GM21528 (cell line): Measurements from ENCODE around the gene S100A3.
"Not testable (repeated sequence)": the region's sequence is repeated elsewhere in the genome, so short reads cannot be mapped to it uniquely, and the experiment has no call there.

Source experiments
- ATAC-seq: cut with Tn5 transposase; IDR thresholded peaks from one replicate; pipeline ENCODE4 v1.9.1; 2021; ENCODE audit warnings: mild to moderate bottlenecking, moderate library complexity; ENCODE audit not compliant: unreplicated experiment, low FRiP score

S100A3 gene

DNA sequence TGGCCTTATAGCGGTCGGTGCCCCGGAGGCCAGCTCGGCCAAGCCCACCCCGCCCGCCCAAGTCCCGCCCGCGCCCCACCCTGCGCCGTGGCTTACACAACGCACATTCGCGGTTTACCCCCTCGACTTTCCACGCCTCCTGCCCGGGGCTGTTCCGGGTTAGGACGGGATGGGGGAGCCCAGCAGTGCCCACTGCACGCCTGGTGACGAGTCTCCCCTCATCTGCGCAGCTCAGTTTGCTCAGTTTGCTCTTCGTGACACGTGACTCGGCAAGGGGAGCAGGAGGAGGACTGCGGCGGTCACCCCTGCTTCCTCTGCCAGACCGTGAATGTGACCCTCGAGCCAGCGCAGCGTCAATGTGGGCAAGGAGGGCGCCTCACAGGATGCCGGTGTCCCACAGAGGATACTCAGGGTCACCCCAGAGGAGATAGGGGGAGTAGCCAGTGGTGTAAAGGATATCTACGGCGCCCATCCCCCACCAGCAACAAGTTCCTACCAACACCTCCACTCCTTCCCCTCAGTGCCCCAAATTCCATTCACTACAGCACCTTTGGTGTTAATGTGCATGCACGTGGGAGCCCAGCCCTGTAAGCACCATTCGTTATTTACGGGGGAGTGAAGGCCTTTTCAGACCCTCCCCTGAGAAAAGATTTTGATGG is 12.9 kb downstream of the S100A3 start:
- ATAC-seq: no peak

DNA sequence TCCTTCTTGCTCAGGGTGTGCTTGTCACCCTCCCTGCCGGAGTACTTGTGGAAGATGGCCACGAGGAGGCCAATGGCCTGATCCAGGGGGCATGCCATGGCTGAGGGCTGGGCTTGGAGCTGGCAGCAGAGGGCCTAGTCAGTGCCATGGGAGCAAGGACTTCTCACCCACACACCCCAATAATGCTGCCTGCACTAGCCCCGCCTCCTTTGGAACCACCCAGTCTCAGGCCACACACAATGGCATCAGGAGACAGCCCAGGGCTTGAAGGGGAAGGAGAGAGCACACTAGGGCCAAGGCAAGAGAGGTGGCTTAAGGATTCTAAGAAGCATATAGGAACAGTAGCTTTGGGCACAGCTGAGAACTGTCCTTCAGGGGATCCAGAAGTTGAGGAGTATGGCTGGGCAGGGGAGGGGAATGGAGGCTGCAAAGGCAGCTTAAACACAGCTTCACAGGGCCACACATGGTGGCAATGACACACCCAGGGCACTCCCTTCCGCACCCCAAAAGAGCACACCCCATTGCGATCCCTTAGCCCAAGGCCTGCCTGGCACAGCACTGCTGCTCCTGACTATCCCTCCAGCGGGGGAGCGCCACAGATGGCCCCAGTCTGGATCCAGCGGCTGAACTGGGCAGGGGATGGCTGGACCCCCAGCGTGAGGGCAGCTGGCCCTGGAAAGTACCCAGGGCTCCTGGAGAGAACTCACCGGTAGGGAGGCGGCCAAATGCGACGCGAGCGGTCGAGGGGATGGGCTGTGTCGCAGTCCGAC is 13.6 kb downstream of the S100A3 start, which contains the start of gene S100A6:
TSS of gene S100A6 (minus strand) at position 750 of the 770 bp plus-strand sequence. CDS start at position 98, 652 bp downstream.
- no peak for ATAC-seq

DNA sequence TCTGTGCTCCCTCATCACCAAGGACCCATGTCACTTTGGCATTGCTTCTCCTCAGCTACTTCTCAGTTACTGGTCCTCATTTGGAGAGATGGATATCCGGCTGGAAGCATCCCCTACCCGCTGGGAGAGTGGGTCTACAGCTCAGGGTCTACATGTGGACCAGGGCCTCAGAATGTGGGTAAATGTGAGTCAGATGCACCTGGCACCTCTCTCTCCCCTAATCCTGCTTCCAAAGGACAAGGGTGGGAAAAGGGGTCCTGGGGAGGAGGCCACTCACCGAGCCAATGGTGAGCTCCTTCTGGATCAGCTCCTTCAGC is 14.2 kb downstream of the S100A3 start:
- ATAC-seq: no peak

DNA sequence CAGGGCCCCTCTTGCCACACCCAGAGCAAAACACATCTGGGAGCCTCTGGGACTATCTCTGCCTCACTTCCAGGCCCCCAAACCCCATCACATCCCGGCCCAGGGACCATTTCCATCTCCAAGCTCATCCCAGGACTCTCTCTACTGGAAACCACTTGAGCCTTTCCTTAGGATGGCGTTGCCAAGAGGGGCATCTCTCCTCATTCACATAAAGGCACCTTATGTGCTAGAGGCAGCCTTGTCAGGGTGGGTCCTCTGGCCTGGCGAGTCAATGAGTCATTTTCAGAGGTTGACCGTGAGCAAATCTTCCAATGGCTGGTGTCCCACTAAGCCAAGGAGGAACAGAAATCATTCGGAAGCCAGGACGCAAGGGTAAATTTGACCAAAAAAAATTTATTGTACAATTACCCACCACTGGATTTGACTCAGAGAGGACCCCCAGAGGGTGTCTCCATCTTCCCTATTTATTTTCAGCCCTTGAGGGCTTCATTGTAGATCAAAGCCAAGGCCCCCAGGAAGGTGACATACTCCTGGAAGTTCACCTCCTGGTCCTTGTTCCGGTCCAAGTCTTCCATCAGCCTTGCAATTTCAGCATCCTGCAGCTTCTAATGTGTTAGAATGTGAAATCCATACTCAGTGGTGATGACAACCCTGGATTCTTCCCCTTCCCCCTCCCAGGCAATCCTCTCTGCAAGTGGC is 14.7 kb downstream of the S100A3 start:
- ATAC-seq: no peak

DNA sequence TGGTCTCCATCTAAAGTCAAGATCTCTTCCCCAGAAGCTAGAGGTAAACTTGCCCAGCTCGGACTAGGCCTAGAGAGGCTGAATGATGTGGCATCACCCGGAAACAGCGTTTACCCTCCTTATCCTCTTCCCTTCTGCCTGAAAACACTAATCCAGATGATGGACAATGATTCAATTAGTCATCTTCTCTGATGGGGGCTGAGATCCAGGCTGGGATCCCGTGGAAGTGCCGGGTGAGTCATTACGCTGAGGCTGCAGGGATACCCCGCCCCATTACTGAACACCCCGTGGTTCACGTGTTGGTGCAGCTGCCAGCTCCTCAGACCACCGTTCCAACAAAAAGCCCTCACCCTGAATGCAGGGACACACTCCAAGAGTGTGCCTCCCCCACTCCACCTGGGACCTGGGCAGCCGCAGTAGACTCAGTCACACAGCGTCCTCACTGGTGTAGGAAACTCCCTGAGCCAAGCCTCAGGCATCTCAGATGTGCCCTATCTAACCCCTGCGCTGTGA is 15.3 kb downstream of the S100A3 start:
- ATAC-seq: no peak

DNA sequence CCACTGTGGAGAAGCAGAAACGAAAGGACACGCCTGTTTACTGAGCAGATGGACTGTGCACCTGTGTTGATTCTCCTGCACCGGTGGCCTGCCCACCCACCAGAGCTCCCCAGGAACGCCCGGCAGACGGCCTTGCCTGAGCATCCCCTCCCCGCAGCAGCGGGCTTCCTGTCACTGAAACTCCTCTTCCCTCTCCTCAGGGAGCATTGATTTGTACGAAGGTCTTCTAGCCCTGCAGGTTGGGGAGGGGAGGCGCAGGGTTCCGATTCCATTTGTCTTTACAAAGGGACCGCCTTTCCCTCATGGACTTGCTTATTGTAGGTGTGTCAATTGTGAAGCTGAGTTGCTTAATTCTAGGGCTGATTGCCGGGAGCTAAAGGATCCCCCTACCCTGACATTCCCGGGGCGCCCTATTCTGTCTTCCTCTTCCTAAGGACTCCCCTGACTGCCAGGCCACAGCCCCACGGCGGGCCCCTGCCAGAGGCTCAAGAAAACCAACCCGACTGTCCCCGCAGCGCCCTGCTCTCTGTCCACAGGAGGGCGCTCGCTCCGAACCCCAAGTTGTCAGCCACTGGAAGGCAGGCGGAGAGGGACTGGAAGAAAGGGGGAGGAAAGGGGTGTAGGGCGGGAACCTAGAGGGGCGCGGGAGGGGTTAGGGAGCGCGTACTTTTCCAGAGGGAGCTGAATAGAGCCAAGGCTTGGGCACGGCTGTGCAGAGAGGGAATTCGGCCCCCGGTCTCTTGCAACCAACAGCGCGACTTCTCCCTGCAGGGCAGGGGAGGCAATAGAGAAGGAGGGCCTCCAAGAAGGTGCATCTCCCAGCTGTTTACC is 16.1 kb downstream of the S100A3 start:
- ATAC-seq: no peak

DNA sequence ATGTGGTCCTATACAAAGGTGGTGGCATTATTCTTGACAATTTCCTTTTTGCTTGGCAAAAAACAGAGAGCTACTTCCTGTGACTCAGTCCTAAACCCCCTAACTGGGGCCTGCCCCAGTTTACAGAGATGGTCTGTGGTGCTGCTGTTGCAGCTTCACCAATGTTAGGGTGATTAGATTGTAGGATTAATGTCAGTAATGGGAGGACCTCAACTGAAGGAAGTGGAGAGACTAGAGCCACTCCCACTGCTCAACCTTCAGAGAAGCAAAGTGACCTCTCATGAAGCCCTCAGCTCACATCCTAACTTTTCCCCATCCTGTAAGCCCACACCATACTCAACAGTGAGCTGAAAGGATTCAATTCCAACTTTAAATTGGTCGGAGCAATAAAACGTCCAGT is 16.9 kb downstream of the S100A3 start:
- ATAC-seq: no peak

DNA sequence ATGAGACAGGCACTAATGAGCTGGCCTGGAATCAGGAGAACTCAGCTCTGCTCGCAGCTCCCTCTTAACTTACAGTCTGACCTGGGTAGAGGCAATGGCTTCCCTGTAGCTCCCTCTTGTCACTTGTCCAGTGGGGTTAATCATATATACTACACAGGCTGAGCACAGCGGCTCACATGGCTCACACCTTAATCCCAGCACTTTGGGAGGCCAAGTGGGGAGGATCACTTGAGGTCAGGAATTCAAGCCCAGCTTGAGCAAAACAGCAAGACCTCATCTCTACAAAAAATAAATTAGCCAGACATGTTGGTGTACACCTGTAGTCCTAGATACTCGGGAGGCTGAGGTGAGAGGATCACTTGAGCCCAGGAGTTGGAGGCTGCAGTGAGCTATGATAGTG is 17.4 kb downstream of the S100A3 start:
- ATAC-seq: no peak

DNA sequence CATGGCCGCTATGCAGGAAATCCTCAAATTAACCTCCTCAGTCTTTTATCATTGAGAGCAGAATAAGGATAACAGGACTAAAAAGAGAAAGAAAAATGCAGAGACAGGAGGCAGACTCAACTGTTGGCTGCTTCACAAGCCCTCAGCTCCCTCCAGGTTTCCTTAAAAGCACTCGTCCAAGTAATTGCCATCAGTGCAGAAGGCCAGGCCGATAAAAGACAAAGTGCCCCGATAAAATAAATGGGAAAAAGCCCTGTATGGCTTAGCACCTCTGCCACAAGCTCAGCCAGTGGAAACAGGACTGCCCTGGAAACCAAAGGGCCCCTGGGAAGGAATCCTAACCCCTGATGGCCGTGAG is 21.4 kb downstream of the S100A3 start:
- no peak for ATAC-seq

DNA sequence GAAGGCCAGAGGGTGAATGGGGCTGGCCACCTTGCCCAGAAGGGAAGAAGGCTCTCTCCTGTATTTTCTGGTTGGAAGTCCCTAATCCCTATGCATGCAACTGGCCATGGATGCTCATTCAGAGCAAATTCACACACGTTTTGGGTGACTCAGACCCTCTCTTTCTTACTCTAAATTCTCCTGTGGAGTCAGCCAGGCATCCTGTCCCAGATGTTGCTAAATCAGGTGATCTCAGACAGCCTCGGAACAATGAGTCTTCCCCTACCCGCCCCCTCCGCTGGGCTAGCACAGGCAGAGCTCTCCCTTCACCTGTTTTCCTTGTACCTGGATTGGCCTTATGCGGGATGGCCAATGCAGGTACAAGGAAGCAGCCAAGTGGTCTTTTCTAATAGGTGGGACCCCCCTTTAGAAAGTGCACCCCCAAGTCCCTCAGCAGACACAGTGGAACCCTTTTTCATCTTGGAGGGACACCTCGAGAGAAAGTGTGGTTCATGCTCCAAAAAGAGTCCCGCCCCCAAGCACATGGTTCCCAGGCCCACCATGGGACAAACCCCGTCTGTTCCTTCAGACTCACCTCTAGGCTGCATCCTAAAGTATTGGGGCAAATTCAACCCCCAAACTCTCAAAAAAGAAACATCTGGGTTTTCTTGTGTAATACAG is 21.9 kb downstream of the S100A3 start:
- no peak for ATAC-seq

DNA sequence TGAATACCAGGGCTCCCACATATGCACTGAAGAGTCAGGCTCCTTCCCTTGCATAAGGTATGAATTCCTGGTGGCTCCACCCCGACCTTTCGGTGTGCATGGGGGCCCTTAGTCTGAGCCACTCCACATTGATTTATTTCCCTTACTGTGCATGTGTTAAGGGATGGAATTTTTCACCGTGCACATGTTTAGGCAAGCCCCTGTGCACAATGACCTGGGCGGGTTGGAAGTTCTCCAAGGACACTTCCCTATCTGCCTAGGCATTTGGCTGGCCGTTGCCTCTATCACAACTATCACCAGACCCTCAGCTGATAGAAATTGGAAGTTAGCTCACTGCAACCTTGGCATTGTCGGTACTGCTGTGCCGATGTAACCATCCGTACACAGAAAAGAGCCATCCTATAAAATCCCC is 22.9 kb downstream of the S100A3 start:
- no peak for ATAC-seq

DNA sequence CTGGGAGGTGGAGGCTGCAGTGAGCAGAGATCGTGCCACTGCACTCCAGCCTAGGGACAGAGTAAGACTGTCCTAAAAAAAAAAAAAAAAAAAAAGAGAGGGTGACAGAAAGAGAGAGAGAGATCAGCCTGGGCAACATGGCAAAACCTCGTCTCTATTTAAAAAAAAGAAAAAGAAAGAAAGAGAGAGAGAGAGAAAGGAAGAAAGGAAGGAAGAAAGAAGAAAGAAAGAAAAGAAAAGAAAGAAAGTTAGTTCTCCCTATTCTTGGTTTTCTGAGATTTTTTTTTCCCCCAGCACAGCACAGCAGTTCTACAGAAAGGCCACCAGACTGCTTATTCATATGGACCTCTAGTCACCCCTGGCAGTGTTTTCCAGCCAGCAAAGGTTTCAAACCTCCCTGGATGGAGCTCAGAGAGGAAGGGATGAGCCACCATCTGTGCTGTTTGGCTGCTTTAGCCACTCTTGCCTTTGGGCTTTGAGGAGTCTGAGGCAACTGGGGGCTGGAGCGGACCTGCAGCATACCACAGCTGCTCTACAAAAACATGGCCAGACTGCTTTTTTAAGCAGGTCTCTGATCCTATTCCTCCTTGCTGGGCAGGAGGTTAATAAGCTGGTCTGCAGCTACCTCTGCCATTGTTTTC is 23.9 kb downstream of the S100A3 start:
- no peak for ATAC-seq

DNA sequence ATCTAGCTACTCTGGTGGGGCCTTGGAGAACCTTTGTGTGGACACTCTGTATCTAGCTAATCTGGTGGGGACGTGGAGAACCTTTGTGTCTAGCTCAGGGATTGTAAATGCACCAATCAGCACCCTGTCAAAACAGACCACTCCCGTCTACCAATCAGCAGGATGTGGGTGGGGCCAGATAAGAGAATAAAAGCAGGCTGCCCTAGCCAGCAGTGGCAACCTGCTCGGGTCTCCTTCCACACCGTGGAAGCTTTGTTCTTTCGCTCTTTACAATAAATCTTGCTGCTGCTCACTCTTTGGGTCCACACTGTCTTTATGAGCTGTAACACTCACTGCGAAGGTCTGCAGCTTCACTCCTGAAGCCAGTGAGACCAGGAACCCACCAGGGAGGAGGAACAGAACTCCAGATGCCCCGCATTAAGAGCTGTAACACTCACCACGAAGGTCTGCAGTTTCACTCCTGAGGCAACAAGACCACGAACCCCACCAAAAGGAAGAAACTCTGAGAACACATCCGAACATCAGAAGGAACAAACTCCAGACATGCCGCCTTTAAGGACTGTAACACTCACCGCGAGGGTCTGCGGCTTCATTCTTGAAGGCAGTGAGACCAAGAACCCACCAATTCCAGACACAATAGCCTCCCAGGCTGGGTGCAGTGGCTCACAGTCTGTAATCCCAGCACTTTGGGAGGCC is 26.6 kb downstream of the S100A3 start:
- not testable (repeated sequence) for ATAC-seq

DNA sequence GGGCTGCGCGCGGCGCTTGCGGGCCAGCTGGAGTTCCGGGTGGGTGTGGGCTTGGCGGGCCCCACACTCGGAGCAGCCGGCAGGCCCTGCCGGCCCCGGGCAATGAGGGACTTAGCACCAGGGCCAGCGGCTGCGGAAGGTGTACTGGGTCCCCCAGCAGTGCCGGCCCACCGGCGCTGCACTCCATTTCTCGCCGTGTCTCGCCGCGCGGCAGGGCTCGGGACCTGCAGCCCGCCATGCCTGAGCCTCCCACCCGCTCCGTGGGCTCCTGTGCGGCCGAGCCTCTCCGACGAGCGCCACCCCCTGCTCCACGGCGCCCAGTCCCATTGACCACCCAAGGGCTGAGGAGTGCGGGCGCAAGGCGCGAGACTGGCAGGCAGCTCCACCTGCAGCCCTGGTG is 27.2 kb downstream of the S100A3 start:
- ATAC-seq: not testable (repeated sequence)

DNA sequence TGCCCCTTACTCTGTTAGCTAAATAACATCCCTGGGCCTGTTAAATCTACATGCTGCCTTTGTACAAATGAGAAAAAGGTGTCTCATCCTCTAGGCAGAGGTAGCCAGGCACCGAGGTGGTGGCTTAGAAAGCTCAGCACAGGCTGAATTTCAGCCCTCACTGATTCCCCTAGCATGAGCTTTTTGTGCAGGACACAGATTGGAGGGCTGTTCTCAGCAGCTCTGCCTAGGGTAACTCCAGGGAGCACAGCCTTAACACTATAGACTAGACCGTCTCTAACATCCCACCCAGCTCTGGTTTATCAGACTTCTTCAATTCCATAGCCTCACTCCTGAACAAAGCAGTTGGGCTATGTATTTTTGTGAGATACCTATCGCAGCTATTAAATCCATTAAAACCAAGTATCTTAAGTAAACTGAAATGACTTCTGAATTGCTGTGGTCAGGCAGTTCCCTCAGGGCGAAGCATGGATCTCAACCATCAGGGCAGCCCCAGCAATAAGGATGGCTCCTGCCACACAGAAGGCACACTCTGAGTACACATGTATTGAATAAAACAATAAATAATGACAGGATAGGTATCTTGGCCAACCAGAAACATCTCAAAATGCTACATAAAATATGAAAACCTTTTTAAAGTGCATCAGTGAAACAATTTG is 28.1 kb downstream of the S100A3 start:
- no peak for ATAC-seq

DNA sequence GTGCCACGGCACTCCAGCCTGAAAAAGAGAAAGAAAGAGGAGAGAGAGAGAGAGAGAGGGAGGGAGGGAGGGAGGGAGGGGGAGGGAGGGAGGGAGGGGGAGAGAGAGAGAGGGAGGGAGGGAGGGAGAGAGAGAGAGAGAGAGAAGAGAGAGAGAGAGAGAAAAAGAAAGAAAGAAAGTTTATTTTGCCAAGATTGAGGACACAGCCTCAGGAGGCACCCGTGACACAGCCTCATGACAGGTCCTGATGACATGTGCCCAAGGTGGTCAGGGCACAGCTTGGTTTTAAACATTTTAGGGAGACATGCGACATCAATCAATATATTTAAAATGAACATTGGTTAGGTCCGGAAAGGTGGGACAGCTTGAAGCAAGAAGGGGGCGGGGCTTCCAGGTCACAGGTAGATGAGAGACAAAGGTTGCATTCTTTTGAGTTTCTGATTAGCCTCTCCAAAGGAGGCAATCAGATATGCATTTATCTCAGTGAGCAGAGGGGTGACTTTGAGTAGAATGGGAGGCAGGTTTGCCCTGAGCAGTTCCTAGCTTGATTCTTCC is 28.8 kb downstream of the S100A3 start:
- not testable (repeated sequence) for ATAC-seq

DNA sequence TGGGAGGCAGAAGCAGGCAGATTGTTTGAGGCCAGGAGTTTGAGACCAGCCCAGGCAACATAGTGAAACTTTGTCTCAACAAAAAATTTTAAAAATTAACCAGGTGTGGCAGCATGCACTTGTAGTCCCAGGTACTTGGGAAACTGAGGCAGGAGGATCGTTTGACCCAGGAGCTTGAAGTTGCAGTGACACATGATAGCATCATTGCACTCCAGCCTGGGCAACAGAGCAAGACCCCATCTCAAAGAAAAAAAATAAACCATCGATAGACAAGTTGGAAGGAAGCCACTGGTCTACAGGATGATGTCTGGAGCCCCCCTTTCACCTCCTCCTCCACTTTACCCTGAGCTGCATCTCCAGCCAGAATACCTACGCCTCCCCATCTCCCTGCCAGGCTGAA is 29.8 kb downstream of the S100A3 start:
- ATAC-seq: no peak
